ENCODE data around the gene PRKACA.
"Not testable (repeated sequence)": the region's sequence is repeated elsewhere in the genome, so short reads cannot be mapped to it uniquely, and the experiment has no call there.

PRKACA gene

DNA sequence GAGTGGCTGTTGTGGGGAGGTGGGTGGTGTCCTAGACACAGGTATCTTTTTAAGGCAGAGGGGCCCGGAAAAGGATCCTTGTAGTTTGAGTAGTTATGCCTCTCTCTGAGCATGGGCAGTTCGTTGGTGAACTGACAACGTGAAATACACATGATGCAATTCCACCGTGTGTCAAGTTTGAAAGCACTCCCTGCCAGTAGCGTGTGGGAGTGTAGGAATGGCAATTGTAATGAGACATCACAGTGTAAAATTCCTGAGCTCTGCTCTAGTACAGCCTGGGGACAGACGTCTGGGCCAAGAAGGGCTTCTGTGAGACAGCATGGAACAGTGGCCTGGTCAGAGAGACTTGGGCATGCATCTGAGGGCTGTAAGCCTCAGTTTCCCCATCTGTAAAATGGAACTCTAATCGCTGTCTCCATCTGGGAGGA, 29.2 kb upstream of the PRKACA start:
- H3K4me3 ChIP-seq (ENCODE audit: low read length), result no peak overlapping the region
- no peak overlapping the region for H3K4me2 ChIP-seq (ENCODE audit: low read length)
- H3K9me2 ChIP-seq (replicated peaks; ENCODE audit: control insufficient read depth, low read length), result no peaks in the 10 kb centered on the region
- H4K20me1 ChIP-seq (ENCODE audit: control insufficient read depth, insufficient read depth, low read depth, low read length), result no peaks in the 10 kb centered on the region
- H3K27me3 ChIP-seq (ENCODE audit: control insufficient read depth, low read length), result peaks cover 4% of the 10 kb centered on the region
- no peak overlapping the region for H3K27ac ChIP-seq (ENCODE audit: low read depth, low read length)
- H3K36me3 ChIP-seq (ENCODE audit: control insufficient read depth, low read length), result no peaks in the 10 kb centered on the region
- no peaks in the 10 kb centered on the region for H3F3A ChIP-seq (ENCODE audit: control insufficient read depth, insufficient read depth)
- H3K79me2 ChIP-seq (ENCODE audit: control insufficient read depth, low read length), result no peaks in the 10 kb centered on the region
- no peaks in the 10 kb centered on the region for H3K9me3 ChIP-seq (ENCODE audit: control insufficient read depth, insufficient read depth, low read length)
- TF ChIP-seq CTCF (IDR thresholded peaks at IDR 0.05; ENCODE audit: low read depth, low read length, poor library complexity, severe bottlenecking) (no peak), EZH2phosphoT487 (IDR thresholded peaks at IDR 0.05; ENCODE audit: borderline replicate concordance, low read length) (no peak)
- H3K4me1 ChIP-seq (ENCODE audit: control insufficient read depth, low read length), result no peaks in the 10 kb centered on the region

- not testable (repeated sequence) for H3K4me1 ChIP-seq (ENCODE audit: control insufficient read depth, low read length); H3K27me3 ChIP-seq (ENCODE audit: control insufficient read depth, low read length); H3K9me2 ChIP-seq (replicated peaks; ENCODE audit: control insufficient read depth, low read length); H3K9me3 ChIP-seq (ENCODE audit: control insufficient read depth, insufficient read depth, low read length); H3K4me3 ChIP-seq (ENCODE audit: low read length); H4K20me1 ChIP-seq (ENCODE audit: control insufficient read depth, insufficient read depth, low read depth, low read length); H3K4me2 ChIP-seq (ENCODE audit: low read length); H3K79me2 ChIP-seq (ENCODE audit: control insufficient read depth, low read length); H3K27ac ChIP-seq (ENCODE audit: low read depth, low read length); H3K36me3 ChIP-seq (ENCODE audit: control insufficient read depth, low read length); H3F3A ChIP-seq (ENCODE audit: control insufficient read depth, insufficient read depth)
These were observed 28.6 kb upstream of the PRKACA start for GRCh38 chr19:14146169-14146568.

- Histone ChIP-seq H3K9me3 (ENCODE audit: control insufficient read depth, insufficient read depth, low read length) (no peaks in the 10 kb centered on the region), H4K20me1 (ENCODE audit: control insufficient read depth, insufficient read depth, low read depth, low read length) (no peaks in the 10 kb centered on the region), H3K4me3 (ENCODE audit: low read length) (no peak overlapping the region), H3K27me3 (ENCODE audit: control insufficient read depth, low read length) (peaks cover 4% of the 10 kb centered on the region), H3K27ac (ENCODE audit: low read depth, low read length) (no peak overlapping the region), H3K4me1 (ENCODE audit: control insufficient read depth, low read length) (no peaks in the 10 kb centered on the region), H3K4me2 (ENCODE audit: low read length) (no peak overlapping the region), H3K79me2 (ENCODE audit: control insufficient read depth, low read length) (no peaks in the 10 kb centered on the region), H3K9me2 (replicated peaks; ENCODE audit: control insufficient read depth, low read length) (no peaks in the 10 kb centered on the region), H3K36me3 (ENCODE audit: control insufficient read depth, low read length) (no peaks in the 10 kb centered on the region), H3F3A (ENCODE audit: control insufficient read depth, insufficient read depth) (no peaks in the 10 kb centered on the region)
- TF ChIP-seq EZH2phosphoT487 (IDR thresholded peaks at IDR 0.05; ENCODE audit: borderline replicate concordance, low read length), result no peak
- no peak for TF ChIP-seq CTCF (IDR thresholded peaks at IDR 0.05; ENCODE audit: low read depth, low read length, poor library complexity, severe bottlenecking)
These were observed 27.8 kb upstream of the PRKACA start for GRCh38 chr19:14145381-14145780.

- Histone ChIP-seq H3K36me3 (ENCODE audit: control insufficient read depth, low read length) (no peaks in the 10 kb centered on the region), H3K9me2 (replicated peaks; ENCODE audit: control insufficient read depth, low read length) (no peaks in the 10 kb centered on the region), H3K27ac (ENCODE audit: low read depth, low read length) (no peak overlapping the region), H3K79me2 (ENCODE audit: control insufficient read depth, low read length) (peaks cover 9% of the 10 kb centered on the region), H4K20me1 (ENCODE audit: control insufficient read depth, insufficient read depth, low read depth, low read length) (no peaks in the 10 kb centered on the region), H3K4me1 (ENCODE audit: control insufficient read depth, low read length) (peaks cover 4% of the 10 kb centered on the region; the same call in 1 of the 2 replicates), H3K4me3 (ENCODE audit: low read length) (no peak overlapping the region), H3K9me3 (ENCODE audit: control insufficient read depth, insufficient read depth, low read length) (no peaks in the 10 kb centered on the region), H3F3A (ENCODE audit: control insufficient read depth, insufficient read depth) (0 out of 2 replicates have a peak, but pooled peaks cover 3% of the 10 kb centered on the region), H3K4me2 (ENCODE audit: low read length) (no peak overlapping the region), H3K27me3 (ENCODE audit: control insufficient read depth, low read length) (no peaks in the 10 kb centered on the region)
- TF ChIP-seq EZH2phosphoT487 (IDR thresholded peaks at IDR 0.05; ENCODE audit: borderline replicate concordance, low read length) (no peak), CTCF (IDR thresholded peaks at IDR 0.05; ENCODE audit: low read depth, low read length, poor library complexity, severe bottlenecking) (no peak)
These were observed 25.0 kb upstream of the PRKACA start for GRCh38 chr19:14142262-14143190.
